GM23338 (cell line): ENCODE data around the gene TMEM151B. TPM values are rescaled to one million over a fixed set of nuclear protein-coding genes. Genes with fewer than 3 reads are reported as not detected.

ENCODE experiments used
- ATAC-seq: fragments of 200-7000 bp; cut with Tn5 transposase; 3 replicates; pipeline ENCODE4 v1.9.1; 2020
- DNase-seq: peaks from one replicate; pipeline ENCODE4 v3.0.0-alpha.2; 2015; ENCODE audit warnings: low spot score
- H2AFZ ChIP-seq: fragments of 200-600 bp; sonication (generic); 2 replicates; pipeline ENCODE4 v1.8.0; 2016; ENCODE audit warnings: antibody characterized with exemption, mild to moderate bottlenecking, moderate library complexity
- H3F3A ChIP-seq: fragments of 200-600 bp; sonication (generic); replicated peaks from 2 replicates; pipeline ENCODE4 v1.8.0; 2017; ENCODE audit warnings: antibody characterized with exemption, mixed run types, low read depth
- H3K27ac ChIP-seq: fragments of 200-600 bp; sonication (generic); 2 replicates; pipeline ENCODE4 v1.6.1; 2016; ENCODE audit warnings: low read depth
- H3K27me3 ChIP-seq: fragments of 200-600 bp; sonication (generic); 2 replicates; pipeline ENCODE4 v1.8.0; 2016; ENCODE audit warnings: mild to moderate bottlenecking, mixed run types, moderate library complexity; ENCODE audit not compliant: insufficient read depth
- H3K36me3 ChIP-seq: fragments of 200-600 bp; sonication (generic); 2 replicates; pipeline ENCODE4 v1.8.0; 2016; ENCODE audit warnings: mild to moderate bottlenecking; ENCODE audit not compliant: insufficient read depth
- H3K4me1 ChIP-seq: fragments of 200-600 bp; sonication (generic); 2 replicates; pipeline ENCODE4 v1.8.0; 2016; ENCODE audit warnings: mild to moderate bottlenecking, moderate library complexity; ENCODE audit not compliant: insufficient read depth
- H3K4me2 ChIP-seq: fragments of 200-600 bp; sonication (generic); 2 replicates; pipeline ENCODE4 v1.7.1; 2017; ENCODE audit warnings: mixed run types
- H3K4me3 ChIP-seq: fragments of 200-600 bp; sonication (generic); 2 replicates; pipeline ENCODE4 v1.6.1; 2016; ENCODE audit warnings: mixed run types
- H3K79me2 ChIP-seq: fragments of 200-600 bp; sonication (generic); replicated peaks from 2 replicates; pipeline ENCODE4 v1.8.0; 2017; ENCODE audit warnings: mild to moderate bottlenecking; ENCODE audit not compliant: insufficient read depth
- H3K9me2 ChIP-seq: fragments of 200-600 bp; sonication (generic); 2 replicates; pipeline ENCODE4 v1.8.0; 2017; ENCODE audit not compliant: insufficient read depth
- H4K20me1 ChIP-seq: fragments of 200-600 bp; sonication (generic); replicated peaks from 2 replicates; pipeline ENCODE4 v1.8.0; 2017; ENCODE audit warnings: mild to moderate bottlenecking; ENCODE audit not compliant: insufficient read depth
- H3K27ac Mint-ChIP-seq: 2 replicates; pipeline ENCODE4 v1.8.0; 2020; ENCODE audit warnings: inconsistent platforms, mild to moderate bottlenecking, moderate library complexity, mixed read lengths
- H3K27me3 Mint-ChIP-seq: 3 replicates; pipeline ENCODE4 v1.8.0; 2022; ENCODE audit warnings: low read depth, mild to moderate bottlenecking, moderate library complexity, mixed read lengths, inconsistent platforms; ENCODE audit not compliant: insufficient read depth, poor library complexity
- H3K36me3 Mint-ChIP-seq: 3 replicates; pipeline ENCODE4 v1.8.0; 2021; ENCODE audit warnings: low read depth, mild to moderate bottlenecking, inconsistent platforms, moderate library complexity, mixed read lengths
- H3K4me1 Mint-ChIP-seq: 3 replicates; pipeline ENCODE4 v1.8.0; 2020; ENCODE audit warnings: mild to moderate bottlenecking, inconsistent platforms, mixed read lengths
- H3K4me3 Mint-ChIP-seq: 3 replicates; pipeline ENCODE4 v1.8.0; 2021; ENCODE audit warnings: moderate library complexity, mild to moderate bottlenecking, inconsistent platforms, mixed read lengths
- H3K9me3 Mint-ChIP-seq: 3 replicates; pipeline ENCODE4 v1.8.0; 2020; ENCODE audit warnings: moderate library complexity, mild to moderate bottlenecking, inconsistent platforms, mixed read lengths
- CREB1 ChIP-seq: fragments of 250-450 bp; sonication (Bioruptor Pico); IDR thresholded peaks from 2 replicates; pipeline ENCODE4 v1.5.0; 2020; ENCODE audit warnings: low read depth, mild to moderate bottlenecking, moderate library complexity
- EZH2 ChIP-seq: fragments of 200-600 bp; sonication (generic); IDR thresholded peaks from one replicate; pipeline ENCODE4 v1.8.0; 2017; ENCODE audit warnings: antibody characterized with exemption, mild to moderate bottlenecking, low read depth; ENCODE audit not compliant: unreplicated experiment
- EZH2phosphoT487 ChIP-seq: fragments of 200-600 bp; sonication (generic); IDR thresholded peaks from one replicate; pipeline ENCODE4 v1.8.1; 2018; ENCODE audit warnings: antibody characterized with exemption; ENCODE audit not compliant: unreplicated experiment
- JUNB ChIP-seq: IDR thresholded peaks from one replicate; pipeline ENCODE4 v1.6.1; 2016; ENCODE audit warnings: antibody characterized with exemption; ENCODE audit not compliant: unreplicated experiment
- NANOG ChIP-seq: IDR thresholded peaks from 2 replicates; pipeline ENCODE4 v1.6.1; 2016; ENCODE audit warnings: antibody characterized with exemption, borderline replicate concordance
- POLR2AphosphoS5 ChIP-seq: IDR thresholded peaks from 2 replicates; pipeline ENCODE4 v1.6.1; 2016; ENCODE audit warnings: antibody characterized with exemption, low read depth
- STAT1 ChIP-seq: IDR thresholded peaks from one replicate; pipeline ENCODE4 v1.6.1; 2016; ENCODE audit warnings: antibody characterized with exemption; ENCODE audit not compliant: unreplicated experiment
- ZNF114 ChIP-seq: fragments of 250-450 bp; sonication (Bioruptor Pico); IDR thresholded peaks from 2 replicates; pipeline ENCODE4 v1.5.0; 2020; ENCODE audit warnings: mild to moderate bottlenecking, moderate library complexity
- ZNF331 ChIP-seq: fragments of 250-450 bp; sonication (Bioruptor Pico); IDR thresholded peaks from 2 replicates; pipeline ENCODE4 v1.5.0; 2020; ENCODE audit warnings: low read depth, mild to moderate bottlenecking, moderate library complexity
- polyA plus RNA-seq: library from polyadenylated mRNA; unstranded; fragments of >200 nt; fragmentation: Nextera tagmentation; extraction: Ambion mirVana; gene quantifications from 2 replicates; pipeline ENCODE4 v1.2.1, GENCODE V29; 2016
- total RNA-seq: library from RNA; depleted of rRNA; stranded (reverse); fragments of >200 nt; shearing (Covaris generic); gene quantifications from 2 replicates; pipeline ENCODE4 v1.2.3, GENCODE V29; 2014
- TF ChIP-seq, protein P1 (sequence below): fragments of 250-450 bp; sonication (Bioruptor Pico); IDR thresholded peaks from 2 replicates; pipeline ENCODE4 v1.5.0; 2020; ENCODE audit warnings: mild to moderate bottlenecking, moderate library complexity
- TF ChIP-seq, protein P2 (sequence below), 2 experiments: fragments of 200-600 bp in 1 of 2; sonication (generic) in 1 of 2; conservative IDR thresholded peaks; 2 replicates each; pipeline versions ENCODE4 v1.5.1 to v1.6.1; 2016 to 2017; ENCODE audit warnings: antibody characterized with exemption in 2 of 2, low read depth in 2 of 2, mild to moderate bottlenecking in 2 of 2, moderate library complexity in 1 of 2
- TF ChIP-seq, protein P3 (sequence below): IDR thresholded peaks from 2 replicates; pipeline ENCODE4 v1.6.1; 2016; ENCODE audit warnings: antibody characterized with exemption
- TF ChIP-seq, protein P4 (sequence below): IDR thresholded peaks from one replicate; pipeline ENCODE4 v1.6.1; 2018; ENCODE audit warnings: antibody characterized with exemption; ENCODE audit not compliant: unreplicated experiment

The TMEM151B gene
- total and polyA plus RNA-seq, 2 experiments from 2014 or later: 0.91 to 14.6 TPM

DNA sequence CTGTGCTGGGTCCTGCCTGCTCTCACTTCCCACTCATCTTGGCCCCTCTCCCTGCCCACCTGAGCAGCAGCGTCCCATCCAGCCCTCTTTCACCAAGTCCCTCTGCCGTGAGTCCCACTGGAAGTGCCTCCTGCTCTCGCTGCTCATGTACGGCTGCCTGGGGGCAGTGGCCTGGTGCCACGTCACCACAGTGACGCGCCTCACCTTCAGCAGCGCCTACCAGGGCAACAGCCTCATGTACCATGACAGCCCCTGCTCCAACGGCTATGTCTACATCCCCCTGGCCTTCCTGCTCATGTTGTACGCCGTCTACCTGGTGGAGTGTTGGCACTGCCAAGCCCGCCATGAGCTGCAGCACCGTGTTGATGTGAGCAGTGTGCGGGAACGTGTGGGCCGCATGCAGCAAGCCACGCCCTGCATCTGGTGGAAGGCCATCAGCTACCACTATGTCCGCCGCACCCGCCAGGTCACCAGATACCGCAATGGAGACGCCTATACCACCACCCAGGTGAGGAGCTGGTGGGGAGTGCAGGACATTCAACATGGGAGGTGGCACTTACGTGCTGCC, 2.8 kb downstream of the TMEM151B start:
- Histone ChIP-seq H3K4me1 (peaks cover 14% of the 10 kb centered on the region), H3K27me3 (peaks cover 48% of the 10 kb centered on the region), H3F3A (0 out of 2 replicates have a peak, but pooled peaks cover 22% of the 10 kb centered on the region), H3K4me3 (no peak overlapping the region), H3K36me3 (no peaks in the 10 kb centered on the region), H3K4me2 (no peak overlapping the region), H3K79me2 (no peaks in the 10 kb centered on the region), H2AFZ (no peak overlapping the region), H3K9me2 (no peaks in the 10 kb centered on the region), H4K20me1 (no peaks in the 10 kb centered on the region), H3K27ac (no peak overlapping the region)
- H3K27ac Mint-ChIP-seq: no peak overlapping the region
- ATAC-seq (no peak), DNase-seq (no peak)
- peaks cover 6% of the 10 kb centered on the region; the same call in 2 of the 3 replicates for H3K36me3 Mint-ChIP-seq
- H3K4me1 Mint-ChIP-seq: peaks cover 37% of the 10 kb centered on the region
- H3K27me3 Mint-ChIP-seq: peaks cover 43% of the 10 kb centered on the region
- TF ChIP-seq, protein P1, sequence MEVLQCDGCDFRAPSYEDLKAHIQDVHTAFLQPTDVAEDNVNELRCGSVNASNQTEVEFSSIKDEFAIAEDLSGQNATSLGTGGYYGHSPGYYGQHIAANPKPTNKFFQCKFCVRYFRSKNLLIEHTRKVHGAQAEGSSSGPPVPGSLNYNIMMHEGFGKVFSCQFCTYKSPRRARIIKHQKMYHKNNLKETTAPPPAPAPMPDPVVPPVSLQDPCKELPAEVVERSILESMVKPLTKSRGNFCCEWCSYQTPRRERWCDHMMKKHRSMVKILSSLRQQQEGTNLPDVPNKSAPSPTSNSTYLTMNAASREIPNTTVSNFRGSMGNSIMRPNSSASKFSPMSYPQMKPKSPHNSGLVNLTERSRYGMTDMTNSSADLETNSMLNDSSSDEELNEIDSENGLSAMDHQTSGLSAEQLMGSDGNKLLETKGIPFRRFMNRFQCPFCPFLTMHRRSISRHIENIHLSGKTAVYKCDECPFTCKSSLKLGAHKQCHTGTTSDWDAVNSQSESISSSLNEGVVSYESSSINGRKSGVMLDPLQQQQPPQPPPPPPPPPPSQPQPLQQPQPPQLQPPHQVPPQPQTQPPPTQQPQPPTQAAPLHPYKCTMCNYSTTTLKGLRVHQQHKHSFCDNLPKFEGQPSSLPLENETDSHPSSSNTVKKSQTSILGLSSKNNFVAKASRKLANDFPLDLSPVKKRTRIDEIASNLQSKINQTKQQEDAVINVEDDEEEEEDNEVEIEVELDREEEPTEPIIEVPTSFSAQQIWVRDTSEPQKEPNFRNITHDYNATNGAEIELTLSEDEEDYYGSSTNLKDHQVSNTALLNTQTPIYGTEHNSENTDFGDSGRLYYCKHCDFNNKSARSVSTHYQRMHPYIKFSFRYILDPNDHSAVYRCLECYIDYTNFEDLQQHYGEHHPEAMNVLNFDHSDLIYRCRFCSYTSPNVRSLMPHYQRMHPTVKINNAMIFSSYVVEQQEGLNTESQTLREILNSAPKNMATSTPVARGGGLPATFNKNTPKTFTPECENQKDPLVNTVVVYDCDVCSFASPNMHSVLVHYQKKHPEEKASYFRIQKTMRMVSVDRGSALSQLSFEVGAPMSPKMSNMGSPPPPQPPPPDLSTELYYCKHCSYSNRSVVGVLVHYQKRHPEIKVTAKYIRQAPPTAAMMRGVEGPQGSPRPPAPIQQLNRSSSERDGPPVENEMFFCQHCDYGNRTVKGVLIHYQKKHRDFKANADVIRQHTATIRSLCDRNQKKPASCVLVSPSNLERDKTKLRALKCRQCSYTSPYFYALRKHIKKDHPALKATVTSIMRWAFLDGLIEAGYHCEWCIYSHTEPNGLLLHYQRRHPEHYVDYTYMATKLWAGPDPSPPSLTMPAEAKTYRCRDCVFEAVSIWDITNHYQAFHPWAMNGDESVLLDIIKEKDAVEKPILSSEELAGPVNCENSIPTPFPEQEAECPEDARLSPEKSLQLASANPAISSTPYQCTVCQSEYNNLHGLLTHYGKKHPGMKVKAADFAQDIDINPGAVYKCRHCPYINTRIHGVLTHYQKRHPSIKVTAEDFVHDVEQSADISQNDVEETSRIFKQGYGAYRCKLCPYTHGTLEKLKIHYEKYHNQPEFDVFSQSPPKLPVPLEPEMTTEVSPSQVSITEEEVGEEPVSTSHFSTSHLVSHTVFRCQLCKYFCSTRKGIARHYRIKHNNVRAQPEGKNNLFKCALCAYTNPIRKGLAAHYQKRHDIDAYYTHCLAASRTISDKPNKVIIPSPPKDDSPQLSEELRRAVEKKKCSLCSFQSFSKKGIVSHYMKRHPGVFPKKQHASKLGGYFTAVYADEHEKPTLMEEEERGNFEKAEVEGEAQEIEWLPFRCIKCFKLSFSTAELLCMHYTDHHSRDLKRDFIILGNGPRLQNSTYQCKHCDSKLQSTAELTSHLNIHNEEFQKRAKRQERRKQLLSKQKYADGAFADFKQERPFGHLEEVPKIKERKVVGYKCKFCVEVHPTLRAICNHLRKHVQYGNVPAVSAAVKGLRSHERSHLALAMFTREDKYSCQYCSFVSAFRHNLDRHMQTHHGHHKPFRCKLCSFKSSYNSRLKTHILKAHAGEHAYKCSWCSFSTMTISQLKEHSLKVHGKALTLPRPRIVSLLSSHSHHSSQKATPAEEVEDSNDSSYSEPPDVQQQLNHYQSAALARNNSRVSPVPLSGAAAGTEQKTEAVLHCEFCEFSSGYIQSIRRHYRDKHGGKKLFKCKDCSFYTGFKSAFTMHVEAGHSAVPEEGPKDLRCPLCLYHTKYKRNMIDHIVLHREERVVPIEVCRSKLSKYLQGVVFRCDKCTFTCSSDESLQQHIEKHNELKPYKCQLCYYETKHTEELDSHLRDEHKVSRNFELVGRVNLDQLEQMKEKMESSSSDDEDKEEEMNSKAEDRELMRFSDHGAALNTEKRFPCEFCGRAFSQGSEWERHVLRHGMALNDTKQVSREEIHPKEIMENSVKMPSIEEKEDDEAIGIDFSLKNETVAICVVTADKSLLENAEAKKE (CRISPR knock-in tag): no peak
- no peak for TF ChIP-seq NANOG
- TF ChIP-seq STAT1: no peak
- TF ChIP-seq, protein P2, sequence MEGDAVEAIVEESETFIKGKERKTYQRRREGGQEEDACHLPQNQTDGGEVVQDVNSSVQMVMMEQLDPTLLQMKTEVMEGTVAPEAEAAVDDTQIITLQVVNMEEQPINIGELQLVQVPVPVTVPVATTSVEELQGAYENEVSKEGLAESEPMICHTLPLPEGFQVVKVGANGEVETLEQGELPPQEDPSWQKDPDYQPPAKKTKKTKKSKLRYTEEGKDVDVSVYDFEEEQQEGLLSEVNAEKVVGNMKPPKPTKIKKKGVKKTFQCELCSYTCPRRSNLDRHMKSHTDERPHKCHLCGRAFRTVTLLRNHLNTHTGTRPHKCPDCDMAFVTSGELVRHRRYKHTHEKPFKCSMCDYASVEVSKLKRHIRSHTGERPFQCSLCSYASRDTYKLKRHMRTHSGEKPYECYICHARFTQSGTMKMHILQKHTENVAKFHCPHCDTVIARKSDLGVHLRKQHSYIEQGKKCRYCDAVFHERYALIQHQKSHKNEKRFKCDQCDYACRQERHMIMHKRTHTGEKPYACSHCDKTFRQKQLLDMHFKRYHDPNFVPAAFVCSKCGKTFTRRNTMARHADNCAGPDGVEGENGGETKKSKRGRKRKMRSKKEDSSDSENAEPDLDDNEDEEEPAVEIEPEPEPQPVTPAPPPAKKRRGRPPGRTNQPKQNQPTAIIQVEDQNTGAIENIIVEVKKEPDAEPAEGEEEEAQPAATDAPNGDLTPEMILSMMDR (conservative IDR thresholded peaks at IDR 0.05; ENCODE audit: low read depth in 2 of 2): no peak
- TF ChIP-seq EZH2phosphoT487: no peak
- TF ChIP-seq ZNF114 (CRISPR knock-in tag): no peak
- TF ChIP-seq JUNB: no peak
- TF ChIP-seq CREB1 (CRISPR knock-in tag): no peak
- TF ChIP-seq, protein P3, sequence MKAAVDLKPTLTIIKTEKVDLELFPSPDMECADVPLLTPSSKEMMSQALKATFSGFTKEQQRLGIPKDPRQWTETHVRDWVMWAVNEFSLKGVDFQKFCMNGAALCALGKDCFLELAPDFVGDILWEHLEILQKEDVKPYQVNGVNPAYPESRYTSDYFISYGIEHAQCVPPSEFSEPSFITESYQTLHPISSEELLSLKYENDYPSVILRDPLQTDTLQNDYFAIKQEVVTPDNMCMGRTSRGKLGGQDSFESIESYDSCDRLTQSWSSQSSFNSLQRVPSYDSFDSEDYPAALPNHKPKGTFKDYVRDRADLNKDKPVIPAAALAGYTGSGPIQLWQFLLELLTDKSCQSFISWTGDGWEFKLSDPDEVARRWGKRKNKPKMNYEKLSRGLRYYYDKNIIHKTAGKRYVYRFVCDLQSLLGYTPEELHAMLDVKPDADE: no peak
- TF ChIP-seq POLR2AphosphoS5: no peak
- no peak for TF ChIP-seq ZNF331 (CRISPR knock-in tag)
- TF ChIP-seq, protein P4, sequence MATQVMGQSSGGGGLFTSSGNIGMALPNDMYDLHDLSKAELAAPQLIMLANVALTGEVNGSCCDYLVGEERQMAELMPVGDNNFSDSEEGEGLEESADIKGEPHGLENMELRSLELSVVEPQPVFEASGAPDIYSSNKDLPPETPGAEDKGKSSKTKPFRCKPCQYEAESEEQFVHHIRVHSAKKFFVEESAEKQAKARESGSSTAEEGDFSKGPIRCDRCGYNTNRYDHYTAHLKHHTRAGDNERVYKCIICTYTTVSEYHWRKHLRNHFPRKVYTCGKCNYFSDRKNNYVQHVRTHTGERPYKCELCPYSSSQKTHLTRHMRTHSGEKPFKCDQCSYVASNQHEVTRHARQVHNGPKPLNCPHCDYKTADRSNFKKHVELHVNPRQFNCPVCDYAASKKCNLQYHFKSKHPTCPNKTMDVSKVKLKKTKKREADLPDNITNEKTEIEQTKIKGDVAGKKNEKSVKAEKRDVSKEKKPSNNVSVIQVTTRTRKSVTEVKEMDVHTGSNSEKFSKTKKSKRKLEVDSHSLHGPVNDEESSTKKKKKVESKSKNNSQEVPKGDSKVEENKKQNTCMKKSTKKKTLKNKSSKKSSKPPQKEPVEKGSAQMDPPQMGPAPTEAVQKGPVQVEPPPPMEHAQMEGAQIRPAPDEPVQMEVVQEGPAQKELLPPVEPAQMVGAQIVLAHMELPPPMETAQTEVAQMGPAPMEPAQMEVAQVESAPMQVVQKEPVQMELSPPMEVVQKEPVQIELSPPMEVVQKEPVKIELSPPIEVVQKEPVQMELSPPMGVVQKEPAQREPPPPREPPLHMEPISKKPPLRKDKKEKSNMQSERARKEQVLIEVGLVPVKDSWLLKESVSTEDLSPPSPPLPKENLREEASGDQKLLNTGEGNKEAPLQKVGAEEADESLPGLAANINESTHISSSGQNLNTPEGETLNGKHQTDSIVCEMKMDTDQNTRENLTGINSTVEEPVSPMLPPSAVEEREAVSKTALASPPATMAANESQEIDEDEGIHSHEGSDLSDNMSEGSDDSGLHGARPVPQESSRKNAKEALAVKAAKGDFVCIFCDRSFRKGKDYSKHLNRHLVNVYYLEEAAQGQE: no peak
- no peak for TF ChIP-seq EZH2
- H3K9me3 Mint-ChIP-seq: no peaks in the 10 kb centered on the region
- no peak overlapping the region; the same call in 2 of the 3 replicates for H3K4me3 Mint-ChIP-seq
